EH (cell line): ENCODE data around the gene SLC12A6.

Experiments used
- DNase-seq: peaks from one replicate; pipeline ENCODE4 v3.0.0-alpha.2; 2015; ENCODE audit warnings: low read depth

The SLC12A6 gene

GRCh38 chr15:34259566-34259965, 78.0 kb downstream of the SLC12A6 start:
- DNase-seq, result no peak

DNA sequence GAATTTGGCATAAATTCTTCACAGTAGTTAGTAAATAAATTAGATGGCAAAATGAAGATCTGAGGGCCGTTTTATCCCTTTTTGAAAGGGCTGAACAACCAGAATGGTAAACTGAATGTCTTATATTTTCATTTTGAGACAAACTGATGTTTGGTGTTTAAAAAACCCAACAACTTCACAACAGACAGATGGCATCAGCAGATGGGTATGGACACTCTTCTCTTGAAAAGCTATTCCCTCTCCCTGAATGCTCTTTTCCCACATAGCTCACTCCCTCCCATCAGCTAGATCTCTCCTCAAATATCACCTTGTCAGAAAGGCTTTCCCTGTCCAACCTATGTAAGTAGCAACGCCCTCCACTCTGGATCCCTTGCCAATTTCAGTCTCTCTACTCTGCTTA, 79.4 kb downstream of the SLC12A6 start:
- no peak for DNase-seq

- DNase-seq, result peak; percentile 2
Observed at GRCh38 chr15:34252545-34252944, 85.0 kb downstream of the SLC12A6 start.

DNA sequence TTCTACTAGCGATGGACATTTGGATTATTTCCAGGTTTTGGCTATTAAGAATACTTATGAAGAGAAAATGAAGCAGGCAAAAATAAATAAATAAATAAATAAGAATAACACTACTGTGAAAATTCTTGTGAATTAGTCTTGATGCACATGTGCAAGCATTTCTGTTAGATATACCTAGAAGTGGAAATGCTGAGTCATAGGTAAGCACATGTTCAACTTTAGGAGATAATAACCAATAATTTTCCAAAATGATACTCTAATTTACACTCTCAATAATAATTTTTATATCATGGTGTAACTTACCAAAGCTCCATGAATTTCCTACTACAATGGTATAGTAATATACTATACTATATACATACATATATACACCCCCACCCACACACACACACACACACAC, 89.4 kb downstream of the SLC12A6 start:
- no peak for DNase-seq

GRCh38 chr15:34246276-34246976, 91.2 kb downstream of the SLC12A6 start:
- no peak for DNase-seq

DNA sequence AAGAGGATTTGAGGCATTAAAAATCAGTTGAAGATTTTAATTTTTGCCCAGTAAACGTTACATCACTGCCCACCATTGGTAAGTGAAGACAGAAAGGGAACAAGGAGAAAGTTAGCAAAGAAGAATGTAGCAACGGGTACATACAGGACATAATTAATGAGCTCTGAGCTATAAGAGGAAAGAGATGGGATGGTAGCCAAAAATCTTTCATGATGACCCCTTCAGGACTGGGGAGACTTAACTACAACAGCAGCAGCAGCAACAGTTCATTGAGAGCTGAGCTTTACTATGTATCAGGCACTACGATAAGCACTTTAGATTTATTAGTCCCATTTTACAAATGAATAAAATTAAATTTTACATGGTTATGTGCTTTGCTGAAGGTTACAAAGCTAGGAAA, 94.4 kb downstream of the SLC12A6 start:
- peak; percentile 18 for DNase-seq

GRCh38 chr15:34242331-34242710, 95.3 kb downstream of the SLC12A6 start:
- no peak for DNase-seq

DNA sequence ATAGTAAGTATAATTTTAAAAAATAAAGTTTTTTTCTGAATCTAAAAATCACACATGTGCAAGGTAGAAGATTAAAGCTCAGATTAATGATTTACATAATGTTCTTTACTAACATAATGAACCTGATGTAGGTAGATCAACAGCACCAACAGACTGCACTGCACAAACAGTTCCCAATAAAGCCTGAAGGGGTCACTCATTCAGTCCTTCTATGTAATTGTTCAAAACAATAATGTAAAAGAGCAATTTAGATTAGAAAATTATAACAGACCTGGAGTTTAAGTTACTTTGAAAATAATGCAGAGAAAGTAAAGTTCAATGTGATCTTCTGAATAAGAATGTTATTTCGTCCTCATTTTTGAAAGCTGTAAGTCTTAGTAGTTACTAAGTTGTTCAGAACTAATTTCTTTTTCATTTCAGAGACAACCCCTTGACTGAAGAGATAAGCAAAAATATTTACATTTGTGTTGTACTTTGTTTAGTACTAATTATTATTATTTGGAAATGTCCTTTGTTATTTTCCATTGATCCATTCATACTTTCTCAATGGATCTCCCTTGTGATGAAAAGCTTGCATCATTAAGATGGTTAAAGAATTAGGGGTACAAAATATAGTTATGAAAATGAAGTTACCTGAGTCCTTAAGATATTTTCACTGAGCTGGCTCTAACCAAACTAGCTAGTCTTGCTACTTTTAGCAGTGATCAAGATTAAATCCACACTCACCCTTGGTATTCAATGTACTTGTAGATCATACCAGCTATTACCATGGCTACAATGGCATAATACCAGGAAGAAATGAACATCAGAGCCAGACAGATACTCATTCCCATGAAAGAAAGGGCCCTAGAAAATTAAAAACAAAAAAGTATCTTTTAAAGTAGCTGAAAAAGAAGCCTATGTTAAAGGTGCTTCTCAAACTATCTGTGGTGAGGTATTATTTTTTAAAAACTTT, 95.9 kb downstream of the SLC12A6 start:
- DNase-seq, result peak; percentile 49

DNA sequence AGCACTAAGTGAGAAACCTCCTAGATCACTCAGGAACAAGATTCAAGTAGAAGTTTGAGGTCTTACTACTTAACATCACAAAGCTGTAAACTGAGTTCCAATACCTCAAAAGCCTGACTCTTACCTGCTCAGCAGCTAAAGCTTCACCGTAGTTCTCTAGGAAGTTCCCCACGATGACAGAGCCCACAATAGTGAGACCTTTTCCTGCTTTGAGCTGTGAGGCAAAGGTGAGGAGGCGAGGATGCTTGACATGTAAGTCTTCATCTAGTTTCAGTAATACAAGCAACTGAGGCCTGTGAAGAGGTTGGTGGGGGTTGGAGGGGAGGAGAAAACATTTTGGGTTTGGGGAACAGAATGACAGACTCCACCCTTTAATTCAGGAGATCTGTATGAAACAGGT, 97.0 kb downstream of the SLC12A6 start:
- DNase-seq, result no peak

GRCh38 chr15:34239151-34239808, 98.3 kb downstream of the SLC12A6 start:
- DNase-seq, result peak; percentile 97

DNA sequence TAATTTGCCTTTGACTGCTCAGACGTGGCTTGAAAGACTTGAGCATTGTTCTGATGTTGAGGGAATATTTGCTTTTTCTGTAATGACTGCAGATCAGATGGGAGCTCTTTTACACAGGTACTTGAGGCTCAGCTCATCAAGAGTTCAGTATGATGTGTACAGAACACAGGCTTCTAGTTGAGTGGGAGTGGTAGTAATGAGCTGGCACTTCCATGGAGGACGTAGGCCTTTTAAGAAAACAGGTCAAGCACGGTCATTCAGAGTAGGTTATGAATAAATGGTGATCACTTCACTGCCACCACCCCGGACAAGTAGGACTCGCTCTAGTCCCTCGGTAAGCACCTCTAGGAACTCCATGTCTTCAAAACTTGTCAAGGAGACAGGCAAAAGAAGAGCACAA, 104.0 kb downstream of the SLC12A6 start:
- no peak for DNase-seq

DNA sequence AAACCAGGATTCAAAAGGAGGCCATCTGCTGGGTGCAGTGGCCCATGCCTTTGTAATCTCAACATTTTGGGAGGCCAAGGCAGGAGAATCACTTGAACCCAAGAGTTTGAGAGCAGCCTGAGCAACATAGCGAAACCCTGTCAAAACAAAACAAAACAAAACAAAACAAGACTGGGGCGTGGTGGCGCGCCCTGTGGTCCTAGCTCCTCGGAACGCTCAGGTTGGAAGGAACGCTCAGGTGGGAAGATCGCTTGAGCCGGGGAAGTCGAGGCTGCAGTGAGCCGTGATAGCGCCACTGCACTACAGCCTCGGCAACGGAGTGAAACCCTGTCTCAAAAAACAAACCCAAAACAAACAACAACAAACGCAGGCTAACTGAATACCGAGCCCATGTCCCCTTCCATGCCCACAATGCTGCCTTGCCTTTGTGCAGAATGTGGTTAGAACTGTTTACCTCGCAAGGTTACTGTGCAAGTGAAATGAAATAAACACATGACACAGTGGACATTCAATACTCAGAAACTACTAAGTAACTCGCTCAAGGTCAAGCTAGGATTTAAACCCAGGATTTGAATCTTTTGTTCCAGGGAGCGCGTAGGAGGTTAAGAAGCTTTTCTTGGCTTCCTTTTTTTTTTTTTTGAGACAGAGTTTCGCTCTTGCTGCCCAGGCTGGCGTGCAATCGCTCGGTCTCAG, 113.5 kb downstream of the SLC12A6 start:
- no peak for DNase-seq

- peak; percentile 91 for DNase-seq
Observed at GRCh38 chr15:34217587-34218225, 119.9 kb downstream of the SLC12A6 start.

- no peak for DNase-seq
Observed at GRCh38 chr15:34216527-34217270, 120.9 kb downstream of the SLC12A6 start.

GRCh38 chr15:34214135-34214534, 123.4 kb downstream of the SLC12A6 start:
- no peak for DNase-seq

GRCh38 chr15:34213690-34214089, 123.9 kb downstream of the SLC12A6 start:
- DNase-seq, result no peak

DNA sequence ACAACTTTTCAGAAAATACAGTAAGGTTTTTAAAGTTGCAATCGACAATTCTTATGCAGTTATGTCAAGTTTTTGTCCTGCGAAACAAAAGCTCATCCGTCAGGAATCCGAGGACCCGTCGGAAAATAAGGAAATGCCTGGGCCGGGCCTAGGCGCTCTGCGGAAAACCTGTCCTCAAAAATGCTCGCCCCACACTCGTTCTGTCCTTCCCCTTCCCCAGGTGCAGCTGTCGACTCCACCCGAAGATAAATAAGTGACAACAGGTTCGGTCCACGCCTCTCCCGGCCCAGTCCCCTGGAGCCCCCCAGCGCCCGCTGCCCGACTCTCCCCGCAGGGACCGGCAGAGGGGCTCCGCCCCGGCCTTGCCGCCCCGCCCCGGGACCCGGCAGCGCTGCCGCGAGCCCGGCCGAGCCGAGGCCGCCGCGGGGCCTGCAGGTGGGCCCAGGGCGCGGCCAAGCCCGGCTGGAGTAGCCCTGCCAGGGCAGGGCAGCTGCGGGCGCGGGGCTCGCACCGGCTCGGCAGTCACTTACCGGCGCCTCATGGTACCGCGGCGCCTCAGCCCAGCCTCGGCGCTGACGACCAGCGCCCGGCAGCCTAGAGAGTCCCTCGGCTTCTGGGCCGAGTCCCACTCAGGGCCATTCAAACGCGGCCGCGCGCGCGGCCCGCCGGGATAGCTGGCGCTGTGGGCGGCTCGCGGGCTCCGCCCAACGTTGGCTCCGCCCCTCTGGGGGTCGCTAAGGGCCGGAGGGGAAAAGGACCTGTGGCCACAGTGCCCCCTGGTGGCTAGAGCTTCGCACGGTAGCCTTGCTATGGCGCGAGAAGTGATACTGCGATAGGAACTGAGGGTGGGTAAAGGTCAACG, 127.9 kb downstream of the SLC12A6 start, which contains the start of gene KATNBL1:
KATNBL1 (minus strand) TSS at position 676 of the 862 bp plus-strand sequence. CDS start 46,420 bp downstream, outside the sequence.
- peak; percentile 92 for DNase-seq

- peak; percentile 37 for DNase-seq
Observed at GRCh38 chr15:34206011-34206410, 131.6 kb downstream of the SLC12A6 start.

DNA sequence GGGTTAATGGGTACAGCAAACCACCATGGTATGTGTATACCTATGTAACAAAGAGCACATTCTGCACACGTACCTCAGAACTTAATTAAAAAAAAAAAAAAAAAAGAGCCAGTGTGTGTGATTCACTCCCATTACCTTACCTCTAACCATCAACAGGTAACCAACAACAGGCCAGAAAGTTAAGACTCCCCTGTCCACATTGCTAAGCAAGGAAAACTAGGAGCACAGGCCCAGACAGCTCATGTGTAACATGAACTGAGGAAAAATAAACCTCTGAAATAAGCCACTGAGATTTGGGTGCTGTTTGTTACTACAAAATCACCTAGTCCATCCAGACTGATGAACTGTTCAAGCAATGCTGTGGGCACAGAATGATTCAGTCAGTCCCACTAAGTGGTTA, 133.6 kb downstream of the SLC12A6 start:
- no peak for DNase-seq

- DNase-seq, result no peak
Observed at GRCh38 chr15:34203305-34203704, 134.3 kb downstream of the SLC12A6 start.
